ENCODE measurements around the gene GRIK3.
"Not testable (repeated sequence)": the region's sequence is repeated elsewhere in the genome, so short reads cannot be mapped to it uniquely, and the experiment has no call there.

GRIK3 gene

GRCh38 chr1:36908096-36908495, 126.2 kb downstream of the GRIK3 start:
- Histone ChIP-seq H3K36me3 (ENCODE audit: insufficient read depth, low read length) (no peaks in the 10 kb centered on the region), H3K27ac (ENCODE audit: low read depth, low read length) (no peak overlapping the region), H3K9ac (ENCODE audit: low read depth, low read length) (no peak overlapping the region), H3K9me3 (ENCODE audit: insufficient read depth, low read depth, low read length) (no peaks in the 10 kb centered on the region), H3K4me3 (ENCODE audit: low read length) (no peak overlapping the region), H3K27me3 (ENCODE audit: insufficient read depth, low read length) (no peaks in the 10 kb centered on the region), H3K4me1 (ENCODE audit: insufficient read depth, low read length) (peaks cover 2% of the 10 kb centered on the region; the same call in 1 of the 2 replicates)
- 90% methylated on average over 3 of the region's 3 CpGs for WGBS

DNA sequence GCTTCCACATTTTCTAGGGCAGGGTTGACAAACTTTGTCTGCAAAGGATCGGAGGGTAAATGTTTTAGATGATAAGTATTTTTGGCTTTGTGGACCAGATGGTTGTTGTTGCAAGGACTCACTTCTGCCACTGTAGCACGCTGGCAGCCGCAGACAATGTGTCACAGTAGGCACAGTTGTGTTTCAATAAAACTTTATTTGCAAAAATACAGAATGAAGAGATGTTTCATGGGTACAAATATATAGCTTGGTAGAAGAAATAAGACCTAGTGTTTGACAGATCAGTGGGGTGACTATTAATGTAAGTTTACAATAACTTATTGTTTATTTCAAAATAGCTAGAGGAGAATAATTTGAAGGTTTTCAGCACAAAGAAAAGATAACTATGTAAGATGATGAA, 127.8 kb downstream of the GRIK3 start:
- no peaks in the 10 kb centered on the region for H3K4me1 ChIP-seq (ENCODE audit: insufficient read depth, low read length)
- WGBS: 85% methylated on average over 3 of the region's 3 CpGs
- no peak overlapping the region for H3K27ac ChIP-seq (ENCODE audit: low read depth, low read length)
- H3K4me3 ChIP-seq (ENCODE audit: low read length): no peak overlapping the region
- no peaks in the 10 kb centered on the region for H3K27me3 ChIP-seq (ENCODE audit: insufficient read depth, low read length)
- no peaks in the 10 kb centered on the region for H3K36me3 ChIP-seq (ENCODE audit: insufficient read depth, low read length)
- H3K9me3 ChIP-seq (ENCODE audit: insufficient read depth, low read depth, low read length): no peaks in the 10 kb centered on the region
- no peak overlapping the region for H3K9ac ChIP-seq (ENCODE audit: low read depth, low read length)

DNA sequence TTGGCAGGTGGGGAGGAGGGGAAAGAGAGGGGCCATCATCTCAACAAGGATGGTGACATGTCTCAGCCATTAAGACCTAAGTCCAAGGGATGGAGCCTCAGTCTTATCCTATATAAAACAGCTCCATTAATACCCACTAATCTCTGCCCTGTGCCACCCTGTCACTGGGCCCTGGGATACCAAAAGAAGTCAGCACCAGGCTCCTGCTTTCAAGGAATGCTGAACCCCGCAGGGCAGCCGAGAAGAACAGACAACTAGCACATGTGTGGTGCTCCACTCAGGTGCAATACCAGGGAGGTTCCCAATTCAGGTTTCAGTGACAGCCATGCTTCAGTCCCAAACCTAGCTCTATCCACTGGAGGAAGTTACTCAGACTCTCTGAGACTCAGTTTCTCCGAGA, 128.4 kb downstream of the GRIK3 start:
- Histone ChIP-seq H3K36me3 (ENCODE audit: insufficient read depth, low read length) (no peaks in the 10 kb centered on the region), H3K27me3 (ENCODE audit: insufficient read depth, low read length) (no peaks in the 10 kb centered on the region), H3K9ac (ENCODE audit: low read depth, low read length) (no peak overlapping the region), H3K4me1 (ENCODE audit: insufficient read depth, low read length) (no peaks in the 10 kb centered on the region), H3K4me3 (ENCODE audit: low read length) (no peak overlapping the region), H3K9me3 (ENCODE audit: insufficient read depth, low read depth, low read length) (no peaks in the 10 kb centered on the region), H3K27ac (ENCODE audit: low read depth, low read length) (no peak overlapping the region)
- 90% methylated on average over 3 of the region's 3 CpGs for WGBS

DNA sequence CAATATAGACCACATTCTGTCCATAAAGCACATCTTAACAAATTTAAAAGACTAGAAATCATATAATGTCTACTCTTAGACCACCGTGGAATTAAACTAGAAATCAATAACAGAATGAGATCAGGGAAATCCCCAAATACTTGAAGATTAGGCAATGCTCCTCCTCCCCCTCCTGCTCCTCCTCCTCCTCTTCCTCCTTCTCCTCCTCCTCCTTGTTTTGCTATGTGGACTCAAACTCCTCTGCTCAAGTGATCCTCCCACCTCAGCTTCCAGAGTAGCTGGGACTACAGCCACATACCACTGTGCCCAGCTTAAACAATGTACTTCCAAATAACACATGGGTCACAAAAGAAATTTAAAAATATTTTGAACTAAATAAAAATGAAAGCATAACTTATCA, 134.2 kb downstream of the GRIK3 start:
- H3K9me3 ChIP-seq (ENCODE audit: insufficient read depth, low read depth, low read length): peaks cover 4% of the 10 kb centered on the region; the same call in 1 of the 2 replicates
- H3K9ac ChIP-seq (ENCODE audit: low read depth, low read length): no peak overlapping the region
- no peaks in the 10 kb centered on the region for H3K4me1 ChIP-seq (ENCODE audit: insufficient read depth, low read length)
- H3K36me3 ChIP-seq (ENCODE audit: insufficient read depth, low read length): no peaks in the 10 kb centered on the region
- H3K27me3 ChIP-seq (ENCODE audit: insufficient read depth, low read length): no peaks in the 10 kb centered on the region
- H3K4me3 ChIP-seq (ENCODE audit: low read length): no peak overlapping the region
- 75% methylated on average over 1 of the region's 1 CpG for WGBS
- H3K27ac ChIP-seq (ENCODE audit: low read depth, low read length): no peak overlapping the region

- H3K27ac ChIP-seq (ENCODE audit: low read depth, low read length); H3K9me3 ChIP-seq (ENCODE audit: insufficient read depth, low read depth, low read length); H3K4me1 ChIP-seq (ENCODE audit: insufficient read depth, low read length); H3K36me3 ChIP-seq (ENCODE audit: insufficient read depth, low read length); H3K4me3 ChIP-seq (ENCODE audit: low read length); H3K27me3 ChIP-seq (ENCODE audit: insufficient read depth, low read length); H3K9ac ChIP-seq (ENCODE audit: low read depth, low read length): not testable (repeated sequence)
These were observed 136.5 kb downstream of the GRIK3 start for GRCh38 chr1:36897813-36898212.

- 83% methylated on average over 3 of the region's 3 CpGs for WGBS
These were observed 139.5 kb downstream of the GRIK3 start for GRCh38 chr1:36894824-36895223.

GRCh38 chr1:36890776-36891175, 143.5 kb downstream of the GRIK3 start:
- no peaks in the 10 kb centered on the region for H3K36me3 ChIP-seq (ENCODE audit: insufficient read depth, low read length)
- H3K4me1 ChIP-seq (ENCODE audit: insufficient read depth, low read length): no peaks in the 10 kb centered on the region
- no peak overlapping the region for H3K27ac ChIP-seq (ENCODE audit: low read depth, low read length)
- no peaks in the 10 kb centered on the region for H3K9me3 ChIP-seq (ENCODE audit: insufficient read depth, low read depth, low read length)
- H3K27me3 ChIP-seq (ENCODE audit: insufficient read depth, low read length): no peaks in the 10 kb centered on the region; the same call in 1 of the 2 replicates
- H3K9ac ChIP-seq (ENCODE audit: low read depth, low read length): no peak overlapping the region
- no peak overlapping the region for H3K4me3 ChIP-seq (ENCODE audit: low read length)
- WGBS: 87% methylated on average over 9 of the region's 9 CpGs

More at GRCh38 chr1:36894824-36895223, 139.5 kb downstream of the GRIK3 start:
- Histone ChIP-seq H3K4me3 (ENCODE audit: low read length) (no peak overlapping the region), H3K9me3 (ENCODE audit: insufficient read depth, low read depth, low read length) (peaks cover 4% of the 10 kb centered on the region; the same call in 1 of the 2 replicates), H3K9ac (ENCODE audit: low read depth, low read length) (no peak overlapping the region), H3K27ac (ENCODE audit: low read depth, low read length) (no peak overlapping the region), H3K36me3 (ENCODE audit: insufficient read depth, low read length) (no peaks in the 10 kb centered on the region), H3K4me1 (ENCODE audit: insufficient read depth, low read length) (no peaks in the 10 kb centered on the region), H3K27me3 (ENCODE audit: insufficient read depth, low read length) (no peaks in the 10 kb centered on the region)

DNA sequence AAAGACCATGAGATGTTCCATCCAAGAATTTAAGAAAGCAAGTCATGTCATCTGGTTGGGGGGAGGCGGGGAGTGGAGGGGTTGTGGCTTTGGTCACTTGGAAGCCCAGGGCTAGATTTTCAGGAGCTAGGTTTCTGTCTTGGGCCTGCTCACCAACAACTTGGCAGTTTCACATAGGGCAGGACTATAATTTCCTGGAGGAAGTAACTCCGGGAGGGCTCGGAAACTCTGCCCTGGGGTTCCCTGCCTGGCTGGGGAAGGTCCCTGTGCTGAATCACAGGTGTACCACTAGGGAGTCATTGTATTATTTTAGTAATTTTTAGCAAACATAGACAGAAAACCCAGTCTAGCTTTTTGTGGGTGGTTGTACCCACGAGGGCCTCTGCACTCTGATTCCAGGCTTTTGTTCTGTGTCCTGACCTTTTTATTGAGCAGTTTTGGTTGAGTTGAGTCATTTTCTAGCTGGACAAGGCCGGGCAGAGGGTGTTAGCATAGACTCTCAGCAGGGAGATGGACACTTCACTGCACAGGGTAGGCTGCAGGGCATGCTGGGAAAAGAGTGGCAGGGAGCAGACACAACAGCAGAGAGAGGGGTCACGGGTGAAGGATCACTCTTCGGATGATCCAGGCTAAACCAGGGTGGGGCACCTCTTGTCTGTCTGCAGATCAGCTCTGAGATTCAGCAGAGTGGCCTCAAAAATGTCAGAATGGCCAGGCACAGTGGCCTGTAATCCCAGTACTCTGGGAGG, 144.7 kb downstream of the GRIK3 start:
- no peak overlapping the region for H3K9ac ChIP-seq (ENCODE audit: low read depth, low read length)
- no peaks in the 10 kb centered on the region for H3K9me3 ChIP-seq (ENCODE audit: insufficient read depth, low read depth, low read length)
- no peaks in the 10 kb centered on the region for H3K4me1 ChIP-seq (ENCODE audit: insufficient read depth, low read length)
- 87% methylated on average over 7 of the region's 7 CpGs for WGBS
- H3K27ac ChIP-seq (ENCODE audit: low read depth, low read length): no peak overlapping the region
- H3K4me3 ChIP-seq (ENCODE audit: low read length): no peak overlapping the region
- H3K36me3 ChIP-seq (ENCODE audit: insufficient read depth, low read length): no peaks in the 10 kb centered on the region
- H3K27me3 ChIP-seq (ENCODE audit: insufficient read depth, low read length): no peaks in the 10 kb centered on the region; the same call in 1 of the 2 replicates

DNA sequence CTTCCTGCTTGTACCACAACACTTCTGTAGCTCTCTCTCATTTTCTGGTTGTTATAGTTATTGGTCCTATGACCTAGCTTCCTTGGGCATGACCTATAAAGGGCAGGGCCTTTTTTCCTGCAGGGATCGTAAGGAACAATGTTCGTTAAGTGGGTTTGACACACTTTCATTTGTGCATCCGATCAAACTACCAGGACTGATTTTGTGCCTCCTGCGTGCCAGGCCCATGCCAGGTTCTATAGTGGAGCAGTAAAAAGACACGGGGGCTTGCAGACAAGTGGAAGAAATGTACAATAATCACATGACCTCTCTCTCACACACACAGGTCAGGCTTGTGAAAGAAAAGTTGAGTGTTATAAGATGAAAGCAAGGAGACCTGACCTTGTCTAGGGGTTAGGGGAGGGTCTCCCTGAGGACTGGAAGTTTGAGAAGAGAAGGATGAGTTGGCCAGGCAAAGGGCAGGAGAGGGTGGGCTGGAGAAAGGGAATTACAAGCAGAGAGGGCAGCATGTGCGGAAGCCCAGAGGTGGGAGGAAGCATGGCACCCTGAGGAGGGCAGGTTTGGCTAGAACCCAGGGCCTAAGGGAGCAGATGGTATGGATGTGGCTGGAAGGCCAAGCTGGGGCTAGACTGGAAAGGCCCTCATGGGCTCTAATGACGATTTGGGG, 145.4 kb downstream of the GRIK3 start:
- no peak overlapping the region for H3K27ac ChIP-seq (ENCODE audit: low read depth, low read length)
- no peaks in the 10 kb centered on the region; the same call in 1 of the 2 replicates for H3K27me3 ChIP-seq (ENCODE audit: insufficient read depth, low read length)
- H3K9me3 ChIP-seq (ENCODE audit: insufficient read depth, low read depth, low read length): no peaks in the 10 kb centered on the region
- 90% methylated on average over 6 of the region's 7 CpGs for WGBS
- no peaks in the 10 kb centered on the region for H3K4me1 ChIP-seq (ENCODE audit: insufficient read depth, low read length)
- no peak overlapping the region for H3K9ac ChIP-seq (ENCODE audit: low read depth, low read length)
- H3K36me3 ChIP-seq (ENCODE audit: insufficient read depth, low read length): no peaks in the 10 kb centered on the region
- H3K4me3 ChIP-seq (ENCODE audit: low read length): no peak overlapping the region

DNA sequence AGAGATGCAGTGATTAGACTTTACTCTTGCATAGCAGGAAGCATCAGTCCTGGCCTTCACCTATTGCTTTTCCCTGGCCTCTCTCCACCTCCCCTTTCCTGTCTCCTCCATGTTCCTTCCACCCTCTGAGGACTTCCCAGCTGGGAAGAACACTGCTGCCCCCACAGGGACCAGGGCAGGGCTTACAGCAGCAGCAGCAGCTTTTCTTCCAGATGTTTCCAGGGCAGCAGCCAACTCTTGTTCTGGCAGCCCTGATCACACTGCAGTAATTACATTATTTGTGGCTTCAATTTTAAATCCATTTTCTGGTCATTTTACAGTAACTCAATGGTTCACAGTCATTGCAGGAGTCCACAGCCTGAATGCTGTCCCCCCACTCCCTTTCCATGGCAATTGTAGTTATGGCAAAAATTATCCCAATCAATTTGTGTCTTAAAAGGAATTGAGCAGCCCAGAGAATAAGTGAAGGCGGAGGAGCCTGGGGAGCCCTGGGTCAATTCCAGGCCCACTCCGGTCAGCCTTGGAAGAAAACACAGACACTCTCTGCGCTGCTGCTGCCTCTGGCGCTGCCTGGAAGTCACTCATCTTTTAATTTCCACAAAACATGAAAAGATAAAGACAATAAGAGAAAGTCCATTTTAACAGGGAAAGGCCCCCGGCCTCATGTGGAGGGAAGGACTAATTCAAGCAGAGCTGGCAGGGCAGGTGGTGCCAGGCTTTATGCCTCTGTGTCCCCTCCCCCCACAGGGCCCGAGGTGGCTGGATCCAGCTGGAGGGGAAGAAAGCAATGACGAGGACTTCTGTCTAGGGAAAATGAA, 148.6 kb downstream of the GRIK3 start:
- H3K9ac ChIP-seq (ENCODE audit: low read depth, low read length): no peak overlapping the region
- H3K9me3 ChIP-seq (ENCODE audit: insufficient read depth, low read depth, low read length): no peaks in the 10 kb centered on the region
- H3K36me3 ChIP-seq (ENCODE audit: insufficient read depth, low read length): no peaks in the 10 kb centered on the region
- H3K27me3 ChIP-seq (ENCODE audit: insufficient read depth, low read length): no peaks in the 10 kb centered on the region; the same call in 1 of the 2 replicates
- no peaks in the 10 kb centered on the region for H3K4me1 ChIP-seq (ENCODE audit: insufficient read depth, low read length)
- WGBS: 82% methylated on average over 7 of the region's 7 CpGs
- H3K4me3 ChIP-seq (ENCODE audit: low read length): no peak overlapping the region
- H3K27ac ChIP-seq (ENCODE audit: low read depth, low read length): no peak overlapping the region

DNA sequence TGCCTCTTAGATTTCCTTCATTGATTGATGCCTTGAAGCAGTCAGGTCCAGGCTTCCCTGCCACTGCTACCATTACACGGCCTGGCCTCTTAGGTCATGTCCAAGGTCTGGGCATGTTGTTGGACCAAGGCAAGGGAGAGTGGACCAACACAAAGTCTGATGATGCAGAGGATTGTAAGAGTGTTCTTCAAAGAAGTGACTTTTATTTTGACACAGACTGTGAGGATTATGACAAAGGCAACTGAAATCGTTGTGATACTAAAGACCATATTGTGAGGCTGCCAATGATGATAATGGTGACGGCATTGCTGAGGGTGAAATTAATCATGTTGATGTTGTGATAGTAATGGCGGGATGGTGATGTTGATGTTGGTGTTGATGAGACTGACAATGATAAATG, 149.5 kb downstream of the GRIK3 start:
- H3K27ac ChIP-seq (ENCODE audit: low read depth, low read length): no peak overlapping the region
- H3K27me3 ChIP-seq (ENCODE audit: insufficient read depth, low read length): no peaks in the 10 kb centered on the region; the same call in 1 of the 2 replicates
- H3K4me3 ChIP-seq (ENCODE audit: low read length): no peak overlapping the region
- H3K36me3 ChIP-seq (ENCODE audit: insufficient read depth, low read length): no peaks in the 10 kb centered on the region
- H3K9me3 ChIP-seq (ENCODE audit: insufficient read depth, low read depth, low read length): no peaks in the 10 kb centered on the region
- 89% methylated on average over 4 of the region's 4 CpGs for WGBS
- no peak overlapping the region for H3K9ac ChIP-seq (ENCODE audit: low read depth, low read length)
- H3K4me1 ChIP-seq (ENCODE audit: insufficient read depth, low read length): no peaks in the 10 kb centered on the region
